GM08714 (cell line): Measurements from ENCODE around the gene HACD1.
"Not testable (repeated sequence)": the region's sequence is repeated elsewhere in the genome, so short reads cannot be mapped to it uniquely, and the experiment has no call there.

Experiments used
- H3K4me3 ChIP-seq: fragments of 200-500 bp; sonication (Bioruptor generic); 2 replicates; pipeline ENCODE4 v1.5.1; 2014; ENCODE audit warnings: mild to moderate bottlenecking, low read length, inconsistent platforms
- ZNF274 ChIP-seq: IDR thresholded peaks from 2 replicates; pipeline ENCODE4 v1.6.1; 2012; ENCODE audit warnings: mild to moderate bottlenecking, low read depth, low read length

The HACD1 gene

DNA sequence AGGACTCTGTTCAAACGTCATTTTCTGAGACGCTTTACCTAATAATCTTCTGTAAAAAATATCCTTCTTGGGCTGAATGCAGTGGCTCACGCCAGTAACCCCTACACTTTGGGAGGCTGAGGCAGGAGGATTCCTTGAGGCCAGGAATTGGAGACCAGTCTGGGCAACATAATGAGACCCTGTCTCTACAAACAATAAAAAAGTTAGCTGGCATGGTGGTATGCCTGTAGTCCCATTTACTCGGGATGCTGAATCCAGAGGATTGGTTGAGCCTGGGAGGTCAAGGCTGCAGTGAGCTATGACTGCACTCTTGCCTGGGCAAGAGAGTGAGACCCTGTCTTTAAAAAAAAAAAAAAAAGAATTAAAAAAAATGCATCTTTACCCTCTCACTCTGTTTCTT, 31.9 kb upstream of the HACD1 start:
- no peak for TF ChIP-seq ZNF274
- H3K4me3 ChIP-seq: no peak overlapping the region

DNA sequence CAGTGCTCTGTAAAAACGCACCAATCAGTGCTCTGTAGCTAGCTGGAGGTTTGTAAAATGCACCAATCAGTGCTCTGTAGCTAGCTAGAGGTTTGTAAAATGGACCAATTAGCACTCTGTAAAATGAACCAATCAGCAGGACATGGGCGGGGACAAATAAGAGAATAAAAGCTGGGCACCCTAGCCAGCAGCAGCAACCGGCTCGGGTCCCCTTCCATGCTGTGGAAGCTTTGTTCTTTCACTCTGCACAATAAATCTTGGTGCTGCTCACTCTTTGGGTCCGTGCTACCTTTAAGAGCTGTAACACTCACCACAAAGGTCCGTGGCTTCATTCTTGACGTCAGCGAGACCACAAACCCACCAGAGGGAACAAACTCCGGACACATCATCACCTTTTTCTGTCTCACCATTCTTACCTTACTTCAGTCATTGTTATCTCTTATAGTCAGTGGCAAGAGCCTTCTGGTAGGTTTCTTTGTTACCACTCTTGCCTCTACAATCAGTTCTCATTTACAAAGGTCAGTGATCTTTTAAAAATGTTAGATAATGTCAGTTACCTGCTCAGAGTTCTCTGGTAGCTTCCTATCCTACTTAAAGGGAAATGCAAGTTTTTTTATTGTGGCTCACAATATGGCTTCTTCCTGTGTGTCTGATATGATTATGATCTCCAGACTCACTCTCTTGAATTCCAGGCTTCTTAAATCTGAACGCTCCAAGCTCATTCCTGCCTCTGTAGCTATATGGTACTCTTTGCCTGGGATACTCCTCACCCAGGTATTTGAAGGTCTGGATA, 31.3 kb upstream of the HACD1 start:
- no peak for TF ChIP-seq ZNF274
- H3K4me3 ChIP-seq: no peak overlapping the region

DNA sequence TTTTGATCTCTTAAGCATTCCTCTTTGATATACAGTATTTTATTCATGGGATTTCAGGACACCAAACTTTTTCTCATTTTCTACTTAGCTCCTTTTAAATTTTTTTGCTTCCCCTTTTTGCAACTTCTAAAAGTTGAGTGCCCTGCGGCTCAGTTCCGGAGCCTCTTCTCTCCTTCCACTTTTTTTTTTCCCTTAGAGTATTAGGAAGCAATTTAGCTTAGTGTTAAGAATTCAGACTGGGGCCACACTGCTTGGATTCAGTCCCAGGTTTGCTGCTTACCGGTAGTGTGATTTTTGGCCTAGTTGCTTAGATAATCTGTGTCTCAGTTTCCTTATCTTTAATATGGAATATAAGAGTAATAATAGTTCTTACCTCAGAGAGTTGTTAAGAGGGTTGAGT, 30.2 kb upstream of the HACD1 start:
- TF ChIP-seq ZNF274: no peak
- H3K4me3 ChIP-seq: 0 out of 2 replicates have a peak overlapping the region, but pooled peaks have one; percentile 16

DNA sequence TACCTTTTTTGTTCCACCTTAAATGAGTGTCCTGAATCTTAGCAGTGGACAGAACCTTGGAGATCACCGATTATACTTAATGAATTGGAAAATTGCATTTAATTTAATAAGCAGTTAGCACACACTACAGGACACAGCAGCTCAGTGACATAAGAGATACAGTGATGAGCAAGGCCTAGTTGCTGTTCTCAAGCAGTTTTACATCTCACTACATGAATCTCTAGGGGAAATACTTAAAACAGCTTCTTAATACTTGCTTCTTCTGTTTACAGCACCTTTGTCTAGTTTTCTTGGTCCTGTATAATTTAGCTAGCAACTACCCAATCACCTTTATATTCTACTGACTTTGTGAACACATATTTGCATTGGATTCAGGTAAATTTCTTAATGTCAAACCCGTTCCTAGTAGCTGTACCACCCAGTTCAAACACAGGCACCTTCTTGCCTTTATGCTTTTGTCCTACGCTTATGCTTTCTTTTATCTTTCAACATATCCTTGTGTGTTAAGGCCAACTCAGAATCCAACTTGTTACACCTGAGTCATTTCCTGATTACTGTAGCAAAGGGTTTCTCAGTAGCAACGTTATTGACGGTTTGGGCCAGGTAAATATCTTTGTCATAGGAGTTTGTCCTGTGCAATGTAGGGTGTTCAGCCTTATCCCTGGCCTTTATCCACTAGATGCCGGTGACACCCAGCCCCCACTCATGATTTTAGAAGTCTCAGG, 28.6 kb upstream of the HACD1 start:
- H3K4me3 ChIP-seq: peak overlapping the region; percentile 97
- TF ChIP-seq ZNF274: no peak

DNA sequence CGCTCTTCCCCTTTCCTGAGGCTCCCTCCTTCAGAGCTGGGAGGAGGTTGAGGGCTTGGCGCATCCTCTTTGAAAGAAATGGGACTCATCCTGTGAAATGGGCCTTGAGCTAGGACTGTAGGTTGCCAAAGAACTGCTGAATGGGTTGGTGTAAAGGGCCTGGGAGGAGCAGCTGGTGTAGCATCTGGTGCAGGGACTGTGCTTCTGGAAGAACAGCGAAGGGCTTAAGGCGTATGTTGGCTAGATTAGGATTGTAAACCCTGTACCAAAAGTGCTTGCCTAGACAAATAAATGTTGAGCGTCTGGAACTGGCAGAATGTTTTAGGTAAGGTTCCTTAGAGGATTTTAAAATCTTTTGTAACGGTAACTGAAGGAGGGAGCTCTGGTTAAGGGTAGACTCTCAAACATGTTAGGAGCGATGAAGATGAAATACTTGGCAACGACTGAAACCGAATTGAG, 27.3 kb upstream of the HACD1 start:
- no peak for TF ChIP-seq ZNF274
- H3K4me3 ChIP-seq: peak overlapping the region; percentile 97

DNA sequence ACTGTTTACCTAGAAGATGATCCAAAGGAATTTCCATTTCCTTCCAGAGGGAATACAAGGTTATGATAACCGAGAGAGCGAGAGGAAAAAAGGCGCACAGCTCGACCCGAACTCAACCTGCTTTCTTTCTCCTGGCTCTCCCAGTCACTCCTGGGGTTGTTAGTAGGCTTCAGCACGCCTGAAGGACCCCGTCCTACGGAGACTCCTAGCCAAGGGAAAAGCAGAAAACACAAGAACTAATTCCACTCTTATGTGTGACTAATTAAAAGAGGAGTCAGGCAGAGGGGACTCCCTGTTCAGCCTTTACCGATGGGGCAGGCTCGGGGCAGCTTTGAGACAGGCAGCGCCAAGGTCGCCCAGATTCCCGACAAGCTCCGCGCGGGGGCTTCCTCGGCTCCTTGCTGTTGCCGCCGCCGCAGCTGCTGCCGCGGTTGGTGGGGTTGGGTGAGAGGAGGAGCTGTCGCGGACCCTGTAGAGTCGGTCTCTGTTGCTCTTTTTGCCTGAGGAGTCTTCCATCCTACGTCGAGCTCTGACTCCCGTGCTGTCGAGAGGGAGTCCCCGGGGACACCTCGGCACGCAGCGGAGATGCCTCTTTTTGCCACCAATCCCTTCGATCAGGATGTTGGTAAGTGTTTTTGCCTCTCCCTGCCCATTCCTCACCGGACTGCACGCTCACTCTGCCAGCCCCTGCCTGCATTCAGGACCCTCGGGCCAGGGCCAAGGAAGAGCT, 26.7 kb upstream of the HACD1 start, which contains the start of gene STAM:
STAM (plus strand) TSS at position 397 of the 730 bp plus-strand sequence; CDS start at position 586, 189 bp downstream.
- peak within 1 kb of the TSS; percentile 97 for H3K4me3 ChIP-seq
- no peak for TF ChIP-seq ZNF274

DNA sequence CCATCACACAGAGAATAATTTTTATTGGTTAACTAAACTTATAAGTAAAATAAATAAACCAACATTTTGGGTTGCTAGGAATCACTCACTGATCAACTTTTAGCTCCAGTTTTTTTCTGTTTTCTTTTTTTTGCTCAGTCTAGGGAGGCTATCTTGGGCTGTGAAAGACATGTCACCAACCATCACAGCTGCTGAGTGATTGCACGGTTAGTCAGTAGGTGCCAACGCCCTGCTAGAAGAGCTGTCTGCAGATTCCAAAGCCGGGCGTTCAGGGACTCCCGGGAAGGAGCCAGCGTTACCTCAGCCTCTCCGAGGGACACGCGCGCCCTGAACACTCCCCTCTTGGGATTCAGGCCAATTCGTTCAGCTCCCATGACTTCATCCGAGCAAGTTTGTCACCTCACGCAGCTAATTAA, 26.2 kb upstream of the HACD1 start:
- peak overlapping the region; percentile 97 for H3K4me3 ChIP-seq
- TF ChIP-seq ZNF274: no peak

DNA sequence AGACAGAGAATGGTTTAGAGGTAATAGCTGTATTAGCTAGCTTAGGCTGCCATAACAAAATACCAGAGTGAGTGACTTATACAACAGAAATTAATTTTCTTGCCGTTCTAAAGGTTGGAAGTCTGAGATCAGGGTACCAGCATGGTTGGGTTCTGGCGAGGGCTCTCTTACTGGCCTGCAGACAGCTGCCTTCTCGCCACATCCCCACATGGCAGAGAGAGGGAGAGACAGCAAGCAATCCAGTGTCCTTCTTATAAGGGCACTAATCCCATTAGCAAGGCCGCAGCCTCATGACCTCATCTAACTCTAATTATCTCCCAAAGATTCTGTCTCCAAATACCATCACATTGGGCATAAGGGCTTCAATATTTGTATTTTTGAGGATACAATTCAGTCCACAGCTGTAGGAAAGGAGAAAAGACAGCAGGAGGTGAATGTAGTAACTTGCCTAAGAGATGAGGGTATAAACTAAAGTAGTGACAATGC, 23.2 kb upstream of the HACD1 start:
- TF ChIP-seq ZNF274: no peak
- H3K4me3 ChIP-seq: no peak overlapping the region

DNA sequence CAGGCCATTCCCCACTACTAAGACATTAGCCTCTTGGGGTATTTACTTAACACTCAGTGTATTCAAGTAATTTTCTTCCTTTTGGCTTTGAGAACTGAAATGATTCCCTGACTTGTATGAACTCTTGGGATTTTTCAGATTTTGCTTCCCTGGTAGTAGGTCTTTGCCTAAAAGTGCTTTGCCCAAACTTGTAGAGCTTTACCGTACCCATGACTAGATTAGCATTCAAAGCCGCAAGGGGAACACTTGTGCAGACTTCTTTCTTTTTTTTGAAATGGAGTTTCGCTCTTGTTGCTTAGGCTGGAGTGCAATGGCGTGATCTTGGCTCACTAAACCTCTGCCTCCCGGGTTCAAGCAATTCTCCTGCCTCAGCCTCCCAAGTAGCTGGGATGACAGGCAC, 20.7 kb upstream of the HACD1 start:
- no peak for TF ChIP-seq ZNF274
- H3K4me3 ChIP-seq: no peak overlapping the region

DNA sequence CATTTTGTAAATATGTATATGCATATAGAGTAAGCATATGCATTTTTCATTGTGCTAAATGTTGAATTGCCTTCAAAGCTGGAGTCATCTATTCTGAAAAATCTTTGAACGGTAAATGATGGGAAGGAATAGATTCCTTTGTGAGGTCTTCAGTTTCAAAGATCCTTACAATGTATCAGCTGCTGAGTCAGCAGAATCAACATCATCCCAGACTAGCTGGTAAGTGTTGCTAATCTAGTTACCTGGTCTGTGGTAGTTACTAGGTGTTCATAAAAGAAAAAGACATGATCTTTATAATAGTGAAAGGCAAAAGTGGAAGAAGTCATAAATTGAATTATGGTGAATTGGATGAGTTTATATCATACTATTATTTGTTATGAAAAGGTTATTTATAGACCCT, 16.2 kb upstream of the HACD1 start:
- TF ChIP-seq ZNF274: no peak
- H3K4me3 ChIP-seq: no peak overlapping the region

DNA sequence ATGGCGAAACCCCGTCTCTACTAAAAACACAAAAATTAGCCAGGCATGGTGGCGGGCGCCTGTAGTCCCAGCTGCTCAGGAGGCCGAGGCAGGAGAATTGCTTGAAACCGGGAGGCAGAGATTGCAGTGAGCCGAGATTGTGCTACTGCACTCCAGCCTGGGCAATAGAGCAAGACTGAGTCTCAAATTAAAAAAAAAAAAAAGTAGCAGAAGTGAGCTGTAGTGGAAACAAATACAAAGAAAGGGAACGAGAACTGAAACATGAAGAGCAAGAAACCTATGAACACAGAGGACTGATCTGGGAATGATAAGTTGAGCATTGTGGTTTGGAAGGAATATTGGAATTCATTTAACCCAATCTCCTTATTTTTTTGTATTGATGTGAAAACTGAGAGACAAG, 15.4 kb upstream of the HACD1 start:
- H3K4me3 ChIP-seq: not testable (repeated sequence)

DNA sequence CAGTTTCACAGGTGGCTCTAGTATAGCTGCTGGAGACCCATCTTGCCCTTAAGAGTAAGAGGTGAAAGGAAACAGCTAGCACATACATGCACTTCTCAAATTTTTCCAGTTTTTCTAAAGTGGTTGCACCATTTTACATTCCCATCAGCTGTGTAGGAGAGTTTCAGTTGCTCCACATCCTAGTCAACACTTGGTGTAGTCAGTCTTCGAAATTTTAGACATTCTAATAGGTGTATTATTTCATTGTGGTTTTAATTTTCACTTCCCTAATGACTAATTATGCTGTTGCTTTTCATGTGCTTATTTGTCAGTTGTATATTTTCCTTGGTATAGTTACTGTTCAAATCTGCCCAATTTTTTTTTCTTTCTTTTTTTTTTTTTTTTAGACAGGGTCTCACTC, 9.5 kb upstream of the HACD1 start:
- no peak overlapping the region for H3K4me3 ChIP-seq
- TF ChIP-seq ZNF274: no peak

DNA sequence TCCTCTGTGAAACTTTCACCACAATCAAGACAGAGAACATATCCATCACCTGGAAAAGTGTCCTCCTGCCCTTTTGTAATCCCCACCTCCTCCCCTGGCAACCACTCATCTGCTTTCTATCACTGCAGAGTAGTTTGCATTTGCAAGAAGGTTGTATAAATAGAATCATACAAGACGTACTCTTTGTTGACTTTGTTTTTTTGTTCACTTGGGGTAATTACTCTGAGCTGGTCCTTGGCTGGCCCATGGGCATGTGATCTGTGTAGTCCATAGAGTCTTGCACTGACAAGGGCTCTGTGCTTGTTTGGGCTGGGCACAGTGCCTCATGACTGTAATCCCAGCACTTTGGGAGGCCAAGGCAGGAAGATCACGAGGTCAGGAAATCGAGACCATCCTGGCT, 7.8 kb upstream of the HACD1 start:
- no peak overlapping the region for H3K4me3 ChIP-seq
- TF ChIP-seq ZNF274: no peak

DNA sequence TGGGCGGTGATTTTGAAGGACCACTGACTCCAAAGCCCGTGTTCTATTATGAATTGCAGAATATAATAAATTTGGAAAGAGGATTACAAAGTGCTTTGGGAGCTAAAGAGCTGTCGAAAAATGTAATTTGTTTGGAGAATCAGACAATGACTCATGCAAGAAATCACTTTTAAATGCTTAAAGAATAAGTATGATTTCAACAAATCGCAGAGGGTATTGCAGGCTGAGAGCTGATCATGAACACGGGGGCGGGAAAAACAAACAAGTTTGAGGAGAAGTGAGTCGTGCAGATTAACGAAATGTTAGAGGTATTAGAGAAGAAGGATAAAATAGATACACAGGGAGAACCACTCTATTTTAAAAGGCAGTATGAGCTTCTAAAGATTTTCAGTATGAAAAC, 4.9 kb upstream of the HACD1 start:
- TF ChIP-seq ZNF274: no peak
- no peak overlapping the region for H3K4me3 ChIP-seq
